BE2C (cell line): Measurements from ENCODE around the gene VAV3.
A peak's percentile ranks its signal among the peaks of the same experiment; 100 is the strongest.

Experiments
- DNase-seq: peaks from one replicate; pipeline ENCODE4 v3.0.0-alpha.2; 2020
- H3K27me3 ChIP-seq: fragments of 250-450 bp; sonication (Bioruptor Pico); 2 replicates; pipeline ENCODE4 v1.5.1; 2020; ENCODE audit warnings: mild to moderate bottlenecking
- H3K36me3 ChIP-seq: fragments of 250-450 bp; sonication (Bioruptor Pico); 2 replicates; pipeline ENCODE4 v1.5.1; 2020; ENCODE audit warnings: mild to moderate bottlenecking
- H3K4me1 ChIP-seq: fragments of 250-450 bp; sonication (Bioruptor Pico); 2 replicates; pipeline ENCODE4 v1.5.1; 2020
- H3K4me3 ChIP-seq: 2 replicates; pipeline ENCODE4 v1.5.1; 2011; ENCODE audit warnings: low read depth, low read length
- H3K9me3 ChIP-seq: fragments of 250-450 bp; sonication (Bioruptor Pico); 2 replicates; pipeline ENCODE4 v1.5.1; 2020
- TF ChIP-seq, protein P1 (sequence below): IDR thresholded peaks from 2 replicates; pipeline ENCODE4 v1.5.1; 2012; ENCODE audit warnings: mild to moderate bottlenecking, low read depth, low read length

VAV3 gene

DNA sequence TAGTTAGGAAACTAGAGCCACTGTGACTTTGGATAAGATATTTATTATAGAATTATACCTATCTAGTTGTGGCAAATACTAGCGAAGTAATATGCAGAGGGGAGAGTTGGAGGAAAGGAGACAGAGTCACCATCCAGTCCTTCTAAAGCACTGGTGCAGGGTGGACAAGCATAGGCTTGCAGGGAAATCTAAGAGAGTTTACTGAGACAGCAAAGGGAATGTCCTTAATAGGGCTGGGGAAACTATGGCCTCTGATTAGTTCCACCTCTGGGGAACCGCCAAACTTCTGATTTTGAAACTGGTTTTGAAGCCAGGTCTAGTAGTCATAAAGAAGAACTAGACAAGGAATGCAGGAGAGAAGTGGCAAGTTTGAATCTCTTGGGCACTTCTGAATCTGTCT, 407.9 kb downstream of the VAV3 start:
- Histone ChIP-seq H3K4me3 (no peak overlapping the region), H3K4me1 (peaks cover 12% of the 10 kb centered on the region), H3K27me3 (no peaks in the 10 kb centered on the region), H3K9me3 (no peaks in the 10 kb centered on the region), H3K36me3 (no peaks in the 10 kb centered on the region)
- TF ChIP-seq, protein P1, sequence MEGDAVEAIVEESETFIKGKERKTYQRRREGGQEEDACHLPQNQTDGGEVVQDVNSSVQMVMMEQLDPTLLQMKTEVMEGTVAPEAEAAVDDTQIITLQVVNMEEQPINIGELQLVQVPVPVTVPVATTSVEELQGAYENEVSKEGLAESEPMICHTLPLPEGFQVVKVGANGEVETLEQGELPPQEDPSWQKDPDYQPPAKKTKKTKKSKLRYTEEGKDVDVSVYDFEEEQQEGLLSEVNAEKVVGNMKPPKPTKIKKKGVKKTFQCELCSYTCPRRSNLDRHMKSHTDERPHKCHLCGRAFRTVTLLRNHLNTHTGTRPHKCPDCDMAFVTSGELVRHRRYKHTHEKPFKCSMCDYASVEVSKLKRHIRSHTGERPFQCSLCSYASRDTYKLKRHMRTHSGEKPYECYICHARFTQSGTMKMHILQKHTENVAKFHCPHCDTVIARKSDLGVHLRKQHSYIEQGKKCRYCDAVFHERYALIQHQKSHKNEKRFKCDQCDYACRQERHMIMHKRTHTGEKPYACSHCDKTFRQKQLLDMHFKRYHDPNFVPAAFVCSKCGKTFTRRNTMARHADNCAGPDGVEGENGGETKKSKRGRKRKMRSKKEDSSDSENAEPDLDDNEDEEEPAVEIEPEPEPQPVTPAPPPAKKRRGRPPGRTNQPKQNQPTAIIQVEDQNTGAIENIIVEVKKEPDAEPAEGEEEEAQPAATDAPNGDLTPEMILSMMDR: no peak
- no peak for DNase-seq

DNA sequence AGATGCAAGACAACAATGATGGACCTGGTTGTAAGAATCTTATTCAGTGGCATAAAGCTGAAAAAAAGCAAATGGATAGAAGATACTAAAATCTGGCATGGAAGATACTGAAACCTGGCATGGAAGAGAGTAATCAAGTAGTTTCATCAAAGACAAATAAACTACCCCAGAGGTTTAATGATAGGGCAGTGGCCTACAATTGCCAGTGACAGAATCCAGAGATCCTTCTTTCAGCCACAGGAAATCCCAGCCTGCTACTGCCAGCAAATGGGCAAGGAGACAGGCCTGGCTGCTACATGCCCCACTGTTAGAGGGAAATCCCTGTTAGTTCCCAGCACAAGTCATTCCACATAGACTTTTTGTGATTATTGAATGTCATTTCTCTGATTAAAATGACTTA, 409.4 kb downstream of the VAV3 start:
- Histone ChIP-seq H3K27me3 (no peaks in the 10 kb centered on the region), H3K36me3 (no peaks in the 10 kb centered on the region), H3K9me3 (no peaks in the 10 kb centered on the region), H3K4me1 (peaks cover 12% of the 10 kb centered on the region), H3K4me3 (no peak overlapping the region)
- TF ChIP-seq, protein P1: no peak
- DNase-seq: peak; percentile 64

DNA sequence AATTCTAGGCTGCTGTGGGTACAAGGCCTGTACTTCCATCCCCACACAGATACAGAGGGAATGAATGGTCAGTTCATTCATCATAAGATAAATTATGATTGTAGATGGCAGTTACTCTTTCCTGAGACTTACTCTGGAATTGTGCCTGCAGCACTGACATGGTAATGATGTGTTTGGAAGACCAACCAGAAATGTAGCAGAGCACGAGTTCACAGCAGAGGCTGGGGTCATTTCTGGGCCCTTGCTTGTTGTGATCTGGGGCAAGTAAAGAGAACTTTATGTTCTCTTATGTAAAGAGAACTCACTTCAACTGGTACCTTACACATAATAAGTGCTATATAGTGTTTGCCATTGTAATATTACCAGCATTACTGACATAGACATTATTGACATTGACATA, 412.2 kb downstream of the VAV3 start:
- TF ChIP-seq, protein P1: no peak
- H3K27me3 ChIP-seq: no peaks in the 10 kb centered on the region
- no peaks in the 10 kb centered on the region for H3K9me3 ChIP-seq
- H3K36me3 ChIP-seq: no peaks in the 10 kb centered on the region
- no peak overlapping the region for H3K4me3 ChIP-seq
- H3K4me1 ChIP-seq: peaks cover 12% of the 10 kb centered on the region
- no peak for DNase-seq

DNA sequence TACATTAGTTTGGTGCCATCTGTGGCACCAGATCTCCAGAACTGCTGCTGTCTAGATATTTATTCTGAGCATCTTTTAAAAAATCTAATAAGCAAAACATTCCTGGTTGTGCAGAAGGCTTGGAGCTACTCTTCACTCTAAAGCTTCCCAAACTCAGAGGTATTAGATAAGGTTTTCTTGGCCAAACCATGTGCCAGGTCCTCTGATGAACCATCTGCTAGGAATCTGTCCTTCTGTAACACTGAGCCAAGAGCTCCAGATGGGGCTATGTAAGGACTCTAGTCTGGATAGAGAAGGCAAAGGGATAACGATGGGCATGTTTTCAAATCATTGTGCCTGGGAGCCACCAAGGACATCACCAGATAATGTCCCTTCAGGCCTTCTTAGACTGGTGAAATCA, 413.5 kb downstream of the VAV3 start:
- DNase-seq: no peak
- Histone ChIP-seq H3K27me3 (no peaks in the 10 kb centered on the region), H3K4me1 (peaks cover 12% of the 10 kb centered on the region), H3K9me3 (no peaks in the 10 kb centered on the region), H3K4me3 (no peak overlapping the region), H3K36me3 (no peaks in the 10 kb centered on the region)
- TF ChIP-seq, protein P1: no peak

DNA sequence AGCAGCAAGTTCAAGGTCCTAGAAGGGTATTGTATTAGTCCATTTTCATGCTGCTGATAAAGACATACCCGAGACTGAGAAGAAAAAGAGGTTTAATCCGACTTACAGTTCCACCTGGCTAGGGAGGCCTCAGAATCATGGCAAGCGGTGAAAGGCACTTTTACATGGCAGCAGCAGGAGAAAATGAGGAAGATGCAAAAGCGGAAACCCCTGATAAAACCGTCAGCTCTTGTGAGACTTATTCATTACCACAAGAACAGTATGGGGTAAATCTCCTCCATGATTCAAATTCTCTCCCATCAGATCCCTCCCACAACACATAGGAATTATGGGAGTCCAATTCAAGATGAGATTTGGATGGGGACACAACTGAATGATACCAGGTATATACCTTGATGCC, 414.6 kb downstream of the VAV3 start:
- H3K4me3 ChIP-seq: no peak overlapping the region
- no peaks in the 10 kb centered on the region for H3K27me3 ChIP-seq
- no peaks in the 10 kb centered on the region for H3K9me3 ChIP-seq
- H3K4me1 ChIP-seq: peaks cover 1% of the 10 kb centered on the region
- DNase-seq: no peak
- no peaks in the 10 kb centered on the region for H3K36me3 ChIP-seq
- TF ChIP-seq, protein P1: no peak

DNA sequence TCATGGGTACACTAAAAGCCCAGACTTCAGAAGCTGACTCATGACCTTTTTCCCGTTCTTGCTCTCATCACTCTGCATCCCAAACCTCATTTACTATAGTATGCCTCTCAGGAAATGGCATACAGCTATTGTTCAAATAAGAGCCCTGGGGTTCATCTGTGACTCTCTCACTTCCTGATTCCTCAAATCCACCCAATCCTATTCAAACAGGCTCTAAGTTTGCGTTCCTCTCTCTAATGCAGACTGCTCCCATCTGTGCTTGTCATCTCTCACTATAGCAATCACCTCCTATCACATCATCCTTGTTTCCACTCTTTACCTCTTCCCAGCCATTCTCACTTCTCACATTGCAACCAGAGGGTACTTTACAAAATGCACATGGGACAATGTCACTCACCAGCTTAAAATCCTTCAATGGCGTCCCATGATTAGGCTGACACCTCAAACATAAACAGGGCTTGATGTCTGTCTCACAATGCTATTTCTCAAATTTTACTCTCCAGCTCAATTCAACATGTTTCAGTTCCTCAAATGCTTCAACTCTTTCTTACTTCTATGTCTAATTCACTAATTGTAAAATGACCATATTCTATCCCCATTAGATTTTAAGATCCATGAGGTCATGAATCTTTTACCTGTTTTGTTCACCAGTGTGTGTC, 415.7 kb downstream of the VAV3 start:
- no peak for DNase-seq
- TF ChIP-seq, protein P1: no peak
- no peaks in the 10 kb centered on the region for H3K27me3 ChIP-seq

More for the DNA sequence above, 415.7 kb downstream of the VAV3 start:
- Histone ChIP-seq H3K36me3 (no peaks in the 10 kb centered on the region), H3K9me3 (no peaks in the 10 kb centered on the region), H3K4me1 (peaks cover 6% of the 10 kb centered on the region), H3K4me3 (no peak overlapping the region)
